HL-60 (cell line): ENCODE results near the gene PCDH1.

Source experiments
- CTCF ChIP-seq: IDR thresholded peaks from one replicate; pipeline ENCODE4 v1.5.1; 2011; ENCODE audit warnings: low read length, control low read depth, inconsistent platforms; ENCODE audit not compliant: insufficient read depth
- GABPA ChIP-seq: IDR thresholded peaks from 2 replicates; pipeline ENCODE4 v1.6.1; 2012; ENCODE audit warnings: low read depth
- POLR2AphosphoS5 ChIP-seq: IDR thresholded peaks from 2 replicates; pipeline ENCODE4 v1.6.1; 2012; ENCODE audit warnings: low read depth

GRCh38 chr5:141878711-141879425, 658 bp upstream of the PCDH1 start:
- TF ChIP-seq CTCF, result peak; percentile 98
- no peak for TF ChIP-seq POLR2AphosphoS5
- TF ChIP-seq GABPA, result no peak
